HepG2 (cell line): ENCODE data around the gene CTAGE9. TPM values are rescaled to one million over a fixed set of nuclear protein-coding genes. Genes with fewer than 3 reads are reported as not detected.

Experiments used
- CCDC6 ChIP-seq: sonication (generic); formaldehyde crosslinking; IDR thresholded peaks from 2 replicates; pipeline ENCODE4 v1.8.1; 2022; ENCODE audit warnings: mild to moderate bottlenecking, missing genetic modification reagents, moderate library complexity
- DDIT3 ChIP-seq: sonication (generic); formaldehyde crosslinking; IDR thresholded peaks from 2 replicates; pipeline ENCODE4 v1.4.0; 2020; ENCODE audit warnings: mild to moderate bottlenecking, missing genetic modification reagents
- ELF4 ChIP-seq: sonication (generic); formaldehyde crosslinking; IDR thresholded peaks from 2 replicates; pipeline ENCODE4 v1.5.0; 2020; ENCODE audit warnings: missing genetic modification reagents, mild to moderate bottlenecking, moderate library complexity, borderline replicate concordance
- FOXA3 ChIP-seq: IDR thresholded peaks from 2 replicates; pipeline ENCODE4 v1.6.1; 2016; ENCODE audit warnings: missing genetic modification reagents, missing compliant biosample characterization
- HMG20A ChIP-seq: IDR thresholded peaks from 2 replicates; pipeline ENCODE4 v1.6.1; 2016; ENCODE audit warnings: borderline replicate concordance
- IKZF1 ChIP-seq: fragments of 450-650 bp; IDR thresholded peaks from 2 replicates; pipeline ENCODE4 v1.7.1; 2016
- KLF9 ChIP-seq: IDR thresholded peaks from 2 replicates; pipeline ENCODE4 v1.6.1; 2016; ENCODE audit warnings: low read depth
- NFYC ChIP-seq: IDR thresholded peaks from 2 replicates; pipeline ENCODE4 v1.6.1; 2016; ENCODE audit warnings: missing genetic modification reagents, missing compliant biosample characterization
- PRPF4 ChIP-seq: fragments of 200-400 bp; formaldehyde crosslinking; IDR thresholded peaks from 2 replicates; pipeline ENCODE4 v1.6.1; 2016; ENCODE audit warnings: low read length, low read depth; ENCODE audit not compliant: poor library complexity, severe bottlenecking
- TERF1 ChIP-seq: sonication (generic); formaldehyde crosslinking; IDR thresholded peaks from 2 replicates; pipeline ENCODE4 v1.8.0; 2022; ENCODE audit warnings: mild to moderate bottlenecking, missing genetic modification reagents, moderate library complexity
- ZFAT ChIP-seq: sonication (generic); formaldehyde crosslinking; conservative IDR thresholded peaks from 2 replicates; pipeline ENCODE4 v1.8.1; 2023; ENCODE audit warnings: missing genetic modification reagents, inconsistent platforms
- ZNF205 ChIP-seq: IDR thresholded peaks from 2 replicates; pipeline ENCODE4 v1.6.1; 2018; ENCODE audit warnings: missing biosample characterization, missing genetic modification reagents
- ZNF775 ChIP-seq: sonication (generic); formaldehyde crosslinking; IDR thresholded peaks from 2 replicates; pipeline ENCODE4 v1.4.0; 2020; ENCODE audit warnings: missing genetic modification reagents, mild to moderate bottlenecking, moderate library complexity, borderline replicate concordance
- polyA plus RNA-seq, 8 experiments: library from polyadenylated mRNA; depleted of rRNA in 3 of 8; stranded (reverse) in 7 of 8; unstranded in 1 of 8; fragments of >200 nt; fragmentation: Illumina TruSeq in 4 of 8; extraction: Trizol in 4 of 8; gene quantifications; 2 replicates each; pipeline versions ENCODE4 v1.2.1 to v1.2.3, GENCODE V29; 2011 to 2016; ENCODE audit warnings: low read depth in 4 of 8, missing spikeins in 1 of 8, mixed read lengths in 1 of 8; ENCODE audit not compliant: insufficient read depth in 1 of 8
- total RNA-seq, 5 experiments: library from RNA; depleted of rRNA; stranded (reverse); fragments of >200 nt; fragmentation: Illumina TruSeq; extraction: Trizol; gene quantifications; 2 replicates each; pipeline ENCODE4 v1.2.3, GENCODE V29; 2016; ENCODE audit warnings: low read depth in 1 of 5
- TF ChIP-seq, protein P1 (sequence below): sonication (generic); formaldehyde crosslinking; IDR thresholded peaks from 2 replicates; pipeline ENCODE4 v1.4.0; 2020; ENCODE audit warnings: missing genetic modification reagents, borderline replicate concordance
- TF ChIP-seq, protein P2 (sequence below): sonication (generic); formaldehyde crosslinking; IDR thresholded peaks from 2 replicates; pipeline ENCODE4 v1.4.0; 2020; ENCODE audit warnings: mild to moderate bottlenecking, missing genetic modification reagents, borderline replicate concordance
- TF ChIP-seq, protein P3 (sequence below): sonication (generic); formaldehyde crosslinking; conservative IDR thresholded peaks from 2 replicates; pipeline ENCODE4 v1.4.0; 2020; ENCODE audit warnings: missing genetic modification reagents

Gene CTAGE9
- total and polyA plus RNA-seq, 2 of the 13 experiments (the other 11 are each of a cell fraction or from before 2014, with no cell fraction given), result not detected

DNA sequence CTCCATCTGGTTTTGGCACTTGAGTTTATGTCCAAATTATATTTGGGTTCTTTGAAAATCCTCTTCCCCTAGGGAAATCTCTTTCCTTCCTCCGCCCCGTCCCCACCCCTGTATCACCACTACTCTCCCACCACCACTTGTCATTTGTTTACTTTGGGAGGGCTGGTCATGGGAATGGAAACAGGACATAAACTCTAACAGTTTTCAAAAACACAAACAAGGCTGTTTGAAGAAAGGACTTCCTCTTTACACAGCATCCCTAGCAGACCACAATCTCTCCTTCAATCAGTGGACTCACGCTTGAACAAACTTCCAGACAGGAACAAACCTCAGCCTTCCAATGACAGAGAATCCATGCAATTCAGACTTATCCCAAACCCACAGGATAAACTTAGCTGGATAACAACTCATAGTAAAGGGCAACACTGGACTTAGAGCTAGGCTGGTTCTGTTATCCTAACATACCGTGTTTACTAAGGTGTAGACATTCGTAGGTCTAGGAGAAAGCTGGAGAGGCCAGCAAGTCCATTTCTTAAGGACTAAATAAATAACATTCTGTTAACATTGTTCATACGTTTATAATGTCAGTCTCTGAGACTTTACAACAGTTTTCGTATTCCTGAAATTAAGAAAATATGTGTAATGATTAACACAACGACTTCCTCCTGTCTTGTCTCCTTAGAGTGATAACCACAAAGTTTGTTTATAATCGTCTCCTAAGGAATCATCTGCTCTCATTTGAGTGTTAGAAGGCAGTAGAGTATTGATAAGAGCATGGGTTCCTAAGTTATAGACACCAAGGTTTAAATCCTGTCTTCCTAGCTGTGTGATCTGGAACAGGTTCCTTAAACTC lies 44.1 kb upstream of the CTAGE9 start (continued):
- TF ChIP-seq, protein P1, sequence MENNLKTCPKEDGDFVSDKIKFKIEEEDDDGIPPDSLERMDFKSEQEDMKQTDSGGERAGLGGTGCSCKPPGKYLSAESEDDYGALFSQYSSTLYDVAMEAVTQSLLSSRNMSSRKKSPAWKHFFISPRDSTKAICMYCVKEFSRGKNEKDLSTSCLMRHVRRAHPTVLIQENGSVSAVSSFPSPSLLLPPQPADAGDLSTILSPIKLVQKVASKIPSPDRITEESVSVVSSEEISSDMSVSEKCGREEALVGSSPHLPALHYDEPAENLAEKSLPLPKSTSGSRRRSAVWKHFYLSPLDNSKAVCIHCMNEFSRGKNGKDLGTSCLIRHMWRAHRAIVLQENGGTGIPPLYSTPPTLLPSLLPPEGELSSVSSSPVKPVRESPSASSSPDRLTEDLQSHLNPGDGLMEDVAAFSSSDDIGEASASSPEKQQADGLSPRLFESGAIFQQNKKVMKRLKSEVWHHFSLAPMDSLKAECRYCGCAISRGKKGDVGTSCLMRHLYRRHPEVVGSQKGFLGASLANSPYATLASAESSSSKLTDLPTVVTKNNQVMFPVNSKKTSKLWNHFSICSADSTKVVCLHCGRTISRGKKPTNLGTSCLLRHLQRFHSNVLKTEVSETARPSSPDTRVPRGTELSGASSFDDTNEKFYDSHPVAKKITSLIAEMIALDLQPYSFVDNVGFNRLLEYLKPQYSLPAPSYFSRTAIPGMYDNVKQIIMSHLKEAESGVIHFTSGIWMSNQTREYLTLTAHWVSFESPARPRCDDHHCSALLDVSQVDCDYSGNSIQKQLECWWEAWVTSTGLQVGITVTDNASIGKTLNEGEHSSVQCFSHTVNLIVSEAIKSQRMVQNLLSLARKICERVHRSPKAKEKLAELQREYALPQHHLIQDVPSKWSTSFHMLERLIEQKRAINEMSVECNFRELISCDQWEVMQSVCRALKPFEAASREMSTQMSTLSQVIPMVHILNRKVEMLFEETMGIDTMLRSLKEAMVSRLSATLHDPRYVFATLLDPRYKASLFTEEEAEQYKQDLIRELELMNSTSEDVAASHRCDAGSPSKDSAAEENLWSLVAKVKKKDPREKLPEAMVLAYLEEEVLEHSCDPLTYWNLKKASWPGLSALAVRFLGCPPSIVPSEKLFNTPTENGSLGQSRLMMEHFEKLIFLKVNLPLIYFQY (CRISPR knock-in tag), result peak; percentile 81
- peak; percentile 96 for TF ChIP-seq HMG20A (CRISPR knock-in tag)
- peak; percentile 45 for TF ChIP-seq CCDC6 (CRISPR knock-in tag)
- peak; percentile 54 for TF ChIP-seq NFYC (CRISPR knock-in tag)
- TF ChIP-seq, protein P2, sequence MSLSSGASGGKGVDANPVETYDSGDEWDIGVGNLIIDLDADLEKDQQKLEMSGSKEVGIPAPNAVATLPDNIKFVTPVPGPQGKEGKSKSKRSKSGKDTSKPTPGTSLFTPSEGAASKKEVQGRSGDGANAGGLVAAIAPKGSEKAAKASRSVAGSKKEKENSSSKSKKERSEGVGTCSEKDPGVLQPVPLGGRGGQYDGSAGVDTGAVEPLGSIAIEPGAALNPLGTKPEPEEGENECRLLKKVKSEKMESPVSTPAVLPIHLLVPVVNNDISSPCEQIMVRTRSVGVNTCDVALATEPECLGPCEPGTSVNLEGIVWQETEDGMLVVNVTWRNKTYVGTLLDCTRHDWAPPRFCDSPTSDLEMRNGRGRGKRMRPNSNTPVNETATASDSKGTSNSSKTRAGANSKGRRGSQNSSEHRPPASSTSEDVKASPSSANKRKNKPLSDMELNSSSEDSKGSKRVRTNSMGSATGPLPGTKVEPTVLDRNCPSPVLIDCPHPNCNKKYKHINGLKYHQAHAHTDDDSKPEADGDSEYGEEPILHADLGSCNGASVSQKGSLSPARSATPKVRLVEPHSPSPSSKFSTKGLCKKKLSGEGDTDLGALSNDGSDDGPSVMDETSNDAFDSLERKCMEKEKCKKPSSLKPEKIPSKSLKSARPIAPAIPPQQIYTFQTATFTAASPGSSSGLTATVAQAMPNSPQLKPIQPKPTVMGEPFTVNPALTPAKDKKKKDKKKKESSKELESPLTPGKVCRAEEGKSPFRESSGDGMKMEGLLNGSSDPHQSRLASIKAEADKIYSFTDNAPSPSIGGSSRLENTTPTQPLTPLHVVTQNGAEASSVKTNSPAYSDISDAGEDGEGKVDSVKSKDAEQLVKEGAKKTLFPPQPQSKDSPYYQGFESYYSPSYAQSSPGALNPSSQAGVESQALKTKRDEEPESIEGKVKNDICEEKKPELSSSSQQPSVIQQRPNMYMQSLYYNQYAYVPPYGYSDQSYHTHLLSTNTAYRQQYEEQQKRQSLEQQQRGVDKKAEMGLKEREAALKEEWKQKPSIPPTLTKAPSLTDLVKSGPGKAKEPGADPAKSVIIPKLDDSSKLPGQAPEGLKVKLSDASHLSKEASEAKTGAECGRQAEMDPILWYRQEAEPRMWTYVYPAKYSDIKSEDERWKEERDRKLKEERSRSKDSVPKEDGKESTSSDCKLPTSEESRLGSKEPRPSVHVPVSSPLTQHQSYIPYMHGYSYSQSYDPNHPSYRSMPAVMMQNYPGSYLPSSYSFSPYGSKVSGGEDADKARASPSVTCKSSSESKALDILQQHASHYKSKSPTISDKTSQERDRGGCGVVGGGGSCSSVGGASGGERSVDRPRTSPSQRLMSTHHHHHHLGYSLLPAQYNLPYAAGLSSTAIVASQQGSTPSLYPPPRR, result peak; percentile 98
- TF ChIP-seq, protein P3, sequence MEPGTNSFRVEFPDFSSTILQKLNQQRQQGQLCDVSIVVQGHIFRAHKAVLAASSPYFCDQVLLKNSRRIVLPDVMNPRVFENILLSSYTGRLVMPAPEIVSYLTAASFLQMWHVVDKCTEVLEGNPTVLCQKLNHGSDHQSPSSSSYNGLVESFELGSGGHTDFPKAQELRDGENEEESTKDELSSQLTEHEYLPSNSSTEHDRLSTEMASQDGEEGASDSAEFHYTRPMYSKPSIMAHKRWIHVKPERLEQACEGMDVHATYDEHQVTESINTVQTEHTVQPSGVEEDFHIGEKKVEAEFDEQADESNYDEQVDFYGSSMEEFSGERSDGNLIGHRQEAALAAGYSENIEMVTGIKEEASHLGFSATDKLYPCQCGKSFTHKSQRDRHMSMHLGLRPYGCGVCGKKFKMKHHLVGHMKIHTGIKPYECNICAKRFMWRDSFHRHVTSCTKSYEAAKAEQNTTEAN (CRISPR knock-in tag), result peak; percentile 87
- TF ChIP-seq DDIT3 (CRISPR knock-in tag), result no peak
- peak; percentile 52; the same call in 1 of the 2 replicates for TF ChIP-seq ZNF205 (CRISPR knock-in tag)
- TF ChIP-seq IKZF1, result no peak
- peak; percentile 97 for TF ChIP-seq FOXA3
- TF ChIP-seq ZFAT, result no peak
- TF ChIP-seq KLF9 (CRISPR knock-in tag), result peak; percentile 78; the same call in 1 of the 2 replicates
- TF ChIP-seq TERF1 (CRISPR knock-in tag), result no peak
- TF ChIP-seq PRPF4, result no peak
- TF ChIP-seq ZNF775 (CRISPR knock-in tag), result peak; percentile 87; the same call in 1 of the 2 replicates
- TF ChIP-seq ELF4 (CRISPR knock-in tag), result 0 out of 2 replicates have a peak, but pooled peaks have one; percentile 75
